Vagina (tissue), 2 donors: ENCODE results near the gene MYO7B. TPM values are rescaled to one million over a fixed set of nuclear protein-coding genes. Genes with fewer than 3 reads are reported as not detected.
A peak's percentile ranks its signal among the peaks of the same experiment; 100 is the strongest.

ENCODE experiments used
- DNase-seq, 2 donors: peaks; one replicate each; pipeline ENCODE4 v3.0.0-alpha.2; 2017; ENCODE audit errors: extremely low spot score in 2 of 2
- H3K27ac ChIP-seq: fragments of 200-600 bp; sonication (generic); one replicate; pipeline ENCODE4 v1.5.1; 2019
- H3K27me3 ChIP-seq: fragments of 200-600 bp; sonication (generic); one replicate; pipeline ENCODE4 v1.5.1; 2019
- H3K36me3 ChIP-seq, 2 donors: fragments of 200-600 bp; sonication (generic); one replicate each; pipeline ENCODE4 v1.5.1; 2017 to 2019
- H3K4me1 ChIP-seq: fragments of 200-600 bp; sonication (generic); one replicate; pipeline ENCODE4 v1.5.1; 2019
- H3K4me3 ChIP-seq, 2 donors: fragments of 200-600 bp; sonication (generic); 1 replicate in 1 of 2; 2 replicates in 1 of 2; pipeline ENCODE4 v1.5.1; 2016 to 2019
- H3K9me3 ChIP-seq: fragments of 200-600 bp; sonication (generic); one replicate; pipeline ENCODE4 v1.5.1; 2019
- CTCF ChIP-seq, 3 experiments: fragments of 450-650 bp in 2 of 3; fragments of 200-600 bp in 1 of 3; sonication (generic) in 1 of 3; IDR thresholded peaks; one replicate each; pipeline ENCODE4 v1.5.1; 2017 to 2019; ENCODE audit warnings: antibody characterized with exemption in 3 of 3, mild to moderate bottlenecking in 2 of 3, moderate library complexity in 2 of 3
- POLR2A ChIP-seq, 2 donors: fragments of 450-650 bp; IDR thresholded peaks; one replicate each; pipeline ENCODE4 v1.6.1; 2017; ENCODE audit warnings: antibody characterized with exemption in 2 of 2, mild to moderate bottlenecking in 2 of 2, moderate library complexity in 2 of 2
- POLR2AphosphoS5 ChIP-seq, 2 donors: sonication (generic); formaldehyde crosslinking; IDR thresholded peaks; one replicate each; pipeline ENCODE4 v1.9.0; 2017; ENCODE audit warnings: antibody characterized with exemption in 2 of 2, mild to moderate bottlenecking in 2 of 2, low read depth in 1 of 2; ENCODE audit not compliant: insufficient read depth in 1 of 2
- intact Hi-C: fragments of 100-400 bp; cut with DNase I; formaldehyde crosslinking; loops from one replicate; pipeline ENCODE4 v1.15.1; 2023
- total RNA-seq: library from RNA; depleted of rRNA; stranded (reverse); fragments of >200 nt; gene quantifications from one replicate; pipeline ENCODE4 v1.2.3, GENCODE V29; 2016

Gene MYO7B
- total RNA-seq, 1 donor from 2014 or later: not detected

DNA sequence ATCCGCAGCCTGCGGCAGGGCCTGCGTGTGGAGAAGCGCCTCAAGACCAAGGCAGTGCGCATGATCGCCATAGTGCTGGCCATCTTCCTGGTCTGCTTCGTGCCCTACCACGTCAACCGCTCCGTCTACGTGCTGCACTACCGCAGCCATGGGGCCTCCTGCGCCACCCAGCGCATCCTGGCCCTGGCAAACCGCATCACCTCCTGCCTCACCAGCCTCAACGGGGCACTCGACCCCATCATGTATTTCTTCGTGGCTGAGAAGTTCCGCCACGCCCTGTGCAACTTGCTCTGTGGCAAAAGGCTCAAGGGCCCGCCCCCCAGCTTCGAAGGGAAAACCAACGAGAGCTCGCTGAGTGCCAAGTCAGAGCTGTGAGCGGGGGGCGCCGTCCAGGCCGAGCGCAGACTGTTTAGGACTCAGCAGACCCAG, 115.9 kb downstream of the MYO7B start:
- peaks cover 0 to 4% of the 10 kb centered on the region in 2 donors for H3K36me3 ChIP-seq
- peaks cover 33% of the 10 kb centered on the region for H3K4me1 ChIP-seq
- H3K9me3 ChIP-seq: no peaks in the 10 kb centered on the region
- H3K4me3 ChIP-seq: no peak overlapping the region
- TF ChIP-seq POLR2AphosphoS5 (IDR thresholded peaks at IDR 0.05; ENCODE audit: insufficient read depth in 1 of 2, low read depth in 1 of 2): no peak
- TF ChIP-seq CTCF (IDR thresholded peaks at IDR 0.05): no peak
- no peak for TF ChIP-seq POLR2A (IDR thresholded peaks at IDR 0.05)
- H3K27ac ChIP-seq: peak overlapping the region; percentile 13
- H3K27me3 ChIP-seq: no peaks in the 10 kb centered on the region
- intact Hi-C loops: loop anchor here (5.0 kb wide), 1 partner anchor 144 kb away; no protein-coding TSS in a partner anchor
- no peak for DNase-seq

DNA sequence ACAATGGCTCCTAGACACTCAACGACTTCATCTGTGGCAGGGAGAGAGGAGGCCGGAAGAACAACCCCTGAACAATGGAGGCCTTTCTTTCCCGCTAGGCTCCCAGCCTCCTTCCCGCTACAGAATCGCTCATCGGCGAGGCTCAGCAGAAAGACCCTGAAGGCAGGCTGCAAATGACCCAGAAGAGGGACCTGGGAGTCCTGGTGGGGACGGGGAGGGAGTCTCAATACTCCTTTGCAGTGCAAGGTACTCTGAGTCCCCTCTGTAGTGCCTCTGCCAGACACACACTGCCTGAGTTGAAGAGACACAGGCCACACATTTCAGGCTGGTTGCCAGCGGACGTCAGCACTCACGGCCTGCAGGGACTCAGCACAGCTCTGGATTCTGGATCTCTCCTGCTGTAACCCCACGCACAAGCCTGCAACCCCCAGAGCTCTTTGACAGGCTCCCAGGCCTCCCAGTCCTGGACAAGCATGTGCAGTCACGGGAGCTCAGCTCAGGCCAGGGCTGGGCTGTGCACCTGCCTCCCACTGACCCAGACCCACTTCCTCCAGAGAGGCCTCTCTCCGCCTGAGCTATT, 116.6 kb downstream of the MYO7B start:
- H3K4me1 ChIP-seq: peaks cover 28% of the 10 kb centered on the region
- DNase-seq: no peak
- H3K27me3 ChIP-seq: no peaks in the 10 kb centered on the region
- H3K27ac ChIP-seq: peak overlapping the region; percentile 13
- H3K36me3 ChIP-seq: peaks cover 0 to 4% of the 10 kb centered on the region in 2 donors
- TF ChIP-seq POLR2A (IDR thresholded peaks at IDR 0.05) (no peak), CTCF (IDR thresholded peaks at IDR 0.05) (no peak), POLR2AphosphoS5 (IDR thresholded peaks at IDR 0.05; ENCODE audit: insufficient read depth in 1 of 2, low read depth in 1 of 2) (no peak)
- intact Hi-C loops: loop anchor here (5.0 kb wide), 1 partner anchor 145 kb away; no protein-coding TSS in a partner anchor
- no peaks in the 10 kb centered on the region for H3K9me3 ChIP-seq
- H3K4me3 ChIP-seq: no peak overlapping the region

DNA sequence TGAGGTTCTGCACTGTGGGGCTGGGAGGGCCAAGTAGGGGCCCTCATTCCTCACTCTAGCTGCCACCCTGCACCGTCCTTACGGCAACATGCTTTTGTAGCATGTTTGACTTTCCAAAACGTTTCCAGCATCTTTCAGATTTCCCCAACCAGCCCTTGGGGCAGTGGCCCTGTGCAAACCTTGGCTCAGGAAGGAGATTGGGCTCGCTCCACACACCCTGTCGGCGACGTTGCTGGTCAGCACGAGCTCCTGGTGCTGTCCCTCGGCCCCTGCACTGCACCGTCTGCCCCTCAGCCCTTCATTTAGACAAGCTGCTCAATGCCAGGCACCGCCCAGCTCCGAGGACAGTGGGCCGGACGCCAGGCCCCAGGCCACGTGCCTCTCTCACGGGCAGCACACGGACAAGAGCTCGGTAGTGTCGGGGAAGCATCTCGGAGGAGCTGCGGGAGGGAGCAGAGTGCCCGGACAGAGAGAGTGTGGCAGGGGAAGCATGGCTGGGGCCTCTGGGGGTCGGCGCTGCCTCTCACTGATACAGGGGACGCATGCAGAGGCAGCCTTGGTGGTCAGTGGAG, 117.4 kb downstream of the MYO7B start:
- Histone ChIP-seq H3K27me3 (no peaks in the 10 kb centered on the region), H3K9me3 (no peaks in the 10 kb centered on the region), H3K36me3 (peaks cover 0 to 4% of the 10 kb centered on the region in 2 donors), H3K4me3 (no peak overlapping the region), H3K4me1 (peaks cover 29% of the 10 kb centered on the region), H3K27ac (no peak overlapping the region)
- DNase-seq: no peak
- TF ChIP-seq POLR2A (IDR thresholded peaks at IDR 0.05): no peak
- no peak for TF ChIP-seq POLR2AphosphoS5 (IDR thresholded peaks at IDR 0.05; ENCODE audit: insufficient read depth in 1 of 2, low read depth in 1 of 2)
- TF ChIP-seq CTCF (IDR thresholded peaks at IDR 0.05): no peak
- intact Hi-C loops: loop anchor here (5.0 kb wide), 1 partner anchor 146 kb away; no protein-coding TSS in a partner anchor

GRCh38 chr2:127653421-127654083, 118.1 kb downstream of the MYO7B start:
- TF ChIP-seq POLR2A (IDR thresholded peaks at IDR 0.05) (no peak), POLR2AphosphoS5 (IDR thresholded peaks at IDR 0.05; ENCODE audit: insufficient read depth in 1 of 2, low read depth in 1 of 2) (no peak), CTCF (IDR thresholded peaks at IDR 0.05) (no peak)
- H3K9me3 ChIP-seq: no peaks in the 10 kb centered on the region
- H3K36me3 ChIP-seq: peaks cover 0 to 4% of the 10 kb centered on the region in 2 donors
- no peak overlapping the region for H3K4me3 ChIP-seq
- no peaks in the 10 kb centered on the region for H3K27me3 ChIP-seq
- H3K4me1 ChIP-seq: peaks cover 35% of the 10 kb centered on the region
- H3K27ac ChIP-seq: no peak overlapping the region
- intact Hi-C loops: loop anchor here (5.0 kb wide), 1 partner anchor 146 kb away; no protein-coding TSS in a partner anchor
- no peak for DNase-seq
